A673 (cell line): Measurements from ENCODE around the gene PWWP2A.

Experiments
- CTCF ChIP-seq: fragments of 300-800, 200-600 bp; sonication (generic); conservative IDR thresholded peaks from 2 replicates; pipeline ENCODE4 v1.5.1; 2017; ENCODE audit warnings: low read depth, mild to moderate bottlenecking, antibody characterized with exemption, low read length, moderate library complexity, mixed read lengths
- EZH2 ChIP-seq: fragments of 200-600 bp; sonication (generic); IDR thresholded peaks from 2 replicates; pipeline ENCODE4 v1.6.1; 2017; ENCODE audit warnings: borderline replicate concordance, low read depth, mild to moderate bottlenecking, mixed read lengths, antibody characterized with exemption, low read length; ENCODE audit not compliant: poor library complexity, severe bottlenecking

DNA sequence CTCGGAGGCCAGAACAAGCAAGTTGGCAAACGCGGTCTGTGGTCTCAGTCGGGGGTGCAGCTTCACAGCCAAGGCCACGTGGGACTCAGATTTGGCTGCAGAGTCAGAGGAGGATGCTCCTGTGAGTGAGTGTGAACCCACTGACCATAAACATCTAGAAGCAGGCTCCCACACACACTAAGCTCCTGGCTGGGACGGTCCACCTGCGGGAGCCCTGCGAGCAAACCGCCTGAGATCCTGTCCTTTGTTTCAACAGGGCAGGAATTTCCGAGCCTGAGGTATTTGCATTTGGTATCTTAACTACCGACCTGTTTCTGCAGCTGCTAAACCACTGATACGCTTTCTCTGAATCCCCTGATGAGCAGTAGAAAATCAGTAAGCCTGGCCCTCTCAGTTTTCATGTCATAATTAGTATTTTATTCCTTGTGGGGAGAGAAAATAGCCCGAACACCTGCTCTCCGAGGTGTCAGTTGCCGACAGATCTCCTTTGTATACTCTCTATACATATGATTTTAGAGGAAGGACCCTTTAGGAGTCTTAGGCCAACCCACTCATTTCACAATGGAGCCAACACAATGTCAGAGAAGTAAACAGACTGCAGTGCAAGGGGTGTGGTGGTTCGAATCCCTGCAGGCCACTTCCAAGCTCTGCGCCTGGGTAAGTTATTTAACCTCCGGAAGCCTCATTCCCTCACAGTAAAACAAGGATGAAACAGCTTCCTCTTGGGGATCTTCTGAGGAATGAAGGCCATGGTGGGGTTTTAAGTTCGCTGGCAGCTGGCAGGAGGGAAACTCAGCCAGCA is 40.9 kb upstream of the PWWP2A start:
- TF ChIP-seq CTCF (no peak), EZH2 (no peak)
